Keratinocyte (primary cell): Measurements from ENCODE around the gene PRKN.

Experiments used
- CTCF ChIP-seq, 3 experiments: IDR thresholded peaks in 1 of 3; conservative IDR thresholded peaks in 1 of 3; optimal IDR thresholded peaks in 1 of 3; 2 replicates in 2 of 3; 3 replicates in 1 of 3; pipeline versions ENCODE3 to v1.5.1; 2011; ENCODE audit warnings: low read length in 3 of 3, mild to moderate bottlenecking in 3 of 3, moderate library complexity in 2 of 3, control low read depth in 1 of 3, inconsistent platforms in 1 of 3; ENCODE audit not compliant: insufficient read depth in 2 of 3; ENCODE audit errors: extremely low read depth in 1 of 3
- EZH2 ChIP-seq: IDR thresholded peaks from one replicate; pipeline ENCODE4 v1.6.1; 2012; ENCODE audit warnings: inconsistent platforms, mild to moderate bottlenecking, low read length, moderate library complexity

GRCh38 chr6:161926324-161926723 lies 801.2 kb downstream of the PRKN start:
- TF ChIP-seq CTCF (optimal IDR thresholded peaks at IDR 0.05 in 1 of 3, IDR thresholded peaks at IDR 0.05 in 1 of 3, conservative IDR thresholded peaks at IDR 0.05 in 1 of 3; ENCODE audit: extremely low read depth in 1 of 3, insufficient read depth in 2 of 3, low read length in 3 of 3), result no peak
- no peak for TF ChIP-seq EZH2
